Tongue (tissue), 2 donors: ENCODE data around the gene CALY. TPM values are rescaled to one million over a fixed set of nuclear protein-coding genes. Genes with fewer than 3 reads are reported as not detected.
A peak's percentile ranks its signal among the peaks of the same experiment; 100 is the strongest.
"Not testable (repeated sequence)": the region's sequence is repeated elsewhere in the genome, so short reads cannot be mapped to it uniquely, and the experiment has no call there.

Source experiments
- DNase-seq: peaks from one replicate; pipeline ENCODE4 v3.0.0-alpha.2; 2015
- total RNA-seq: library from RNA; depleted of rRNA; stranded (reverse); fragments of >200 nt; gene quantifications from one replicate; pipeline ENCODE4 v1.2.3, GENCODE V29; 2014

The CALY gene
- total RNA-seq, 1 donor from 2014 or later = not detected

DNA sequence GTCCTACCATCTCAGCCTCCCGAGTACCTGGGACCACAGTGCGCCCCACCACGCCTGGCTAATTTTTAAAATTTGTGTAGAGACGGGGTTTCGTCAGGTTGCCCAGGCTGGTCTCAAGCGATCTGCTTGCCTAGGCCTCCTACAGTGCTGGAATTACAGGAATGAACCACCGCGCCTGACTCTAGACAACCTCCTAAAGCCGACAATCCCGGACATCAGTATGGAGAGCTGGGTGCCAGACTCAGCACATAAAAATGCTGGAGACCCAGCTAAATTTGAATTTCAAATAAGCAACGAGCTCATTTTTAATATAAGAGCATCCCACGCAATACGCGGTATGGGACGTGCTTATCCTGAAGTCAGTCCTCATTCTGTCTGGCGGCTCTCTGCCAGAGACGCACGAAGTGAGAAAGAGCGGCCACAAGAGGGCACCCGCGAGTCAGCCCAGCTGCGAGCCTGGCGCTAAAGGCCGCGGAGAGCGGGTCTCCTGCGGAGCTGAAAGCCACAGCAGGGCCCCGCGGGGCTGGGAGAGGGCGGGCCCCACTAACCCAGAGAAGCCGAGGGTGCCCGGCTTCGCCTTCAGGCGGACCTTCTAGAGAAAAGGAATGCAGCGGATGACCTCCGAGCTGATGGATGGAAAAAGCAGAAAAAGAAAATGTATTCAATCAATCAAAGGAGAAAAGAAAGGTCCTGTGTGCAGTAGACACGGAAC is 7.0 kb downstream of the CALY start:
- DNase-seq = peak; percentile 94

DNA sequence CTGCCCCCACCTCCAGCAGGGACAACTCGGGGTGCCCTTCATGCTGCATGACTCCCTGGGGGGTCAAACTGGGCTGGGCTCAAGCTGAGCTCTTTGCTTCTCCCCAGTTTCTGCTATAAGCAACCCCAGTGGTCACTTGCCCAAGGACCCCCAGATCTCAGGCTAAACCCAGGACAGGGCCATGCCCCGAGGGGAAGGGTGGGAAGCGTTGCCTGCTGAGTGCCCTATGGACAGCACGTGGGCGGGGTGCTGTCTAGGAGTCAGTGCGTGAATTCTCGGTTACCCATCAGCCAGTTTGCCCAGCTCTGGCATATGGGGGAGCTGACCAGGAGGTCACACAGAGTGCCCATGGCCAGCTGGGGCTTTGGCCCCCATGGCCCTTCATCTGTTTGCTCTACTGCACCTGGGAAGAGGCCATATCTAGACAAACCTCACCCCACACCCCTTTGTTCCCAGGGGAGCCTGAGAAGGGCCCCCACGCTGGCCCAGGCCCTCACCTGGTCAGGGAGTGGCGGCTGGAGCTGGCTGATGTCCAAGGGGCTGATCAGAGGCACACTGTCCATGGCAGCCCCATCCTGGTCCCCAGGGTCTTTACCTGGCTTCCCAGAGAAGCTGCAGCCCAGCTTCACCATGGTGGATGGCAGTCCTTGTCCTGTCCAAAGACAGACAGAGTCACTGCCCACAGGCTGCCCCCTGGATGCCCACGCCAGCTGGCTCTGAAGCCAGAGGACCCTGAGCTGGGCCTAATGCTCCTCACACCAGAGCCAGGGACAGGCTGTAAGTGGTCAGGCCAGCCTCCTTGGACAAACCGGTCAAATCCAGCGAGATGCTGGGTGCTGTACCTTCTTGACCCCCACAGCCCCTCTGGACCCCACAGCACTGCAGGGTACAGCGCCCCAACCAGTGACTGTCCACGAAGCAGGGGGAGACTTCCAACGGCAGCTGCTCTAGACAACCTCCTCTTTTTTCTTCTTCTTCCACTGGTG is 8.0 kb downstream of the CALY start:
- DNase-seq = no peak

DNA sequence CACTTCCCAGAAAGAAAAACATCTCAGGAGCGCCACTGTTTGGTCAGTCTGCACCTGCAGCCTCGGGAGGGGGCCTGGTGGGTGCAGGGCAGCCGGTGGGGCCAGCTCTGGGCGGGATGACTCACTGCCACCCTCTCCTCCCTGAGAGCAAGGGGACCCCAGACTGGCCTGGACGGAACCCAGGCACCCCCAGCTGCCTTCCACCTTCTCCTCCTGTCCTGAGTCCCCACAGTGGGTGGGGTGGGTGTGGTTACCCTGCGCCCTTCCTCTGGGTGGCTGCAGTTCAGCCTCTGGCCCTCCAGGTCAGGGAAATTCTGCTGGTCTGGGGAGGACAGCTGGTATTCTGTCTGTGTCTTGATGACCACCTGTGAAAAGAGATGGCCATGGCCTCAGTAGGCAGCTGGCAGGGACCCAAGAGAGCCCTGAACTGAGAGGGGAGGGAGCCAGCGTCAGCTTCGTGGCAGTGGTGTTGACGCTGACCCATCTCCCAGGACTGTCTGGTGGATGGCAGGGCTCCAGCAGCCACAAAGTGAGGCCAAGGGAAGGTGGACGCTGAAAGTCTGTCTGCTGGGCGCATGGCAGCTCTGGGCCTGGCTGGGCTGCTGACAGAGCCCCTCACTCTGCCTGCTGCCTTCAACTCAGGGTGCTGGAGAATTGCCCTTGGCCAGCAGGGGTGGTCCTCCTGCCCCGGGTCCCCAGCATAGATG is 8.9 kb downstream of the CALY start:
- no peak for DNase-seq

DNA sequence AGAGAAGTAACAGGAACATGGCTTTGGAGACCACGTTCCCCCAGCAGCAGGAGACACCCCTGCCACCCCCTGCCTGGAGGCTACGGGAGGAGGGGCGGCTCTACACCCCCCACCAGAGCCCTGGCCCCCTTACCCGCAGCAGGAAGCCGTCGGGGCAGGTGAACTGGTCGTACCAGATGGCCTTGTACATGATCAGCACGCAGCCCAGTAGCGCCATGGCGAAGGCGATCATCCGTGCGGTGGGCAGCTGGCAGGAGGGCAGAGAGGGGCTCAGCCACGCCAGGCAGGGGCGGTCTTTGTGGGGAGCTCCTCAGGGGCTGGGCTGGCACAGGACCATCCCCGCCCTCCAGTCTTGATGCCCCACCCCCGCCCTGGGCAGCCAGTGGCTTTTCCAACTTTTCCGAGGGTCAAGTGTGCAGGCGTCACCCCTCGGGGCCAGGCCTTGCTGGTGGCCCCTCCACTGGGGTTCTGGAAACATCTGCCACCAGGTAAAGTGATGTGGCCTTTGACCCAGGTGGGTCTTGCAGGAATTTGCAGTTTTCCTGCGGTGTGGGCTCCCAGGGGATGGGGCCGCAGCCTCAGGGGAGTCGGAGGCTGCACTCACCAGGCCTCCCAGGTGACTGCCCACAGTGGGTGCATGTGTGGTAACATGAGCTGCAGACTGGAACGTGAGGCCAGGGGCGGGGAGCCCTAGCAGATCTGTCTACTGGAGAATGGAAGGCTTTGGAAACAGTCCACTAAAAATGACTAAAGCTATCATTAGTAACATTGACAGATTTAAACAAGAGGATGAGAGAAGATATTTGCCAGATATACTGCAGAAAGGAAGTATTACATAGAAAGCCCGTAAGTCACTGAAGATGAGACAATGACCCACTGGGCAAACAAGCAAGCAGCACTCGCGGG is 9.7 kb downstream of the CALY start:
- DNase-seq = no peak

DNA sequence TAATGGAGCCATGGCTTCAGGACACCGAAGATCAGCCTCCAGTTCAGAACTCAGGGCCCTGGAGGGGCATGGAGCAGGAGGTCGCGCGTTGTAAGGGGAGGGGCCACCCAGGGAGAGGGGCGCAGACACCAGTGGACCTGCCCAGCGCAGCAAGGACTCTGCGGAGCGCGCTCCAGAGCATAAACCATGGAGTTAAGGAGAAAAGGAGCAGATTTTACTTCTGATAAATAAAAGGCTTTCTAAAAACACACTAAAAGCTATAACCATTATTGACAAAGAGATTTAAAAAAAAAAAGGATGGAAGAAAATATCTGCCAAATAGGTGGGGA is 10.5 kb downstream of the CALY start:
- no peak for DNase-seq

DNA sequence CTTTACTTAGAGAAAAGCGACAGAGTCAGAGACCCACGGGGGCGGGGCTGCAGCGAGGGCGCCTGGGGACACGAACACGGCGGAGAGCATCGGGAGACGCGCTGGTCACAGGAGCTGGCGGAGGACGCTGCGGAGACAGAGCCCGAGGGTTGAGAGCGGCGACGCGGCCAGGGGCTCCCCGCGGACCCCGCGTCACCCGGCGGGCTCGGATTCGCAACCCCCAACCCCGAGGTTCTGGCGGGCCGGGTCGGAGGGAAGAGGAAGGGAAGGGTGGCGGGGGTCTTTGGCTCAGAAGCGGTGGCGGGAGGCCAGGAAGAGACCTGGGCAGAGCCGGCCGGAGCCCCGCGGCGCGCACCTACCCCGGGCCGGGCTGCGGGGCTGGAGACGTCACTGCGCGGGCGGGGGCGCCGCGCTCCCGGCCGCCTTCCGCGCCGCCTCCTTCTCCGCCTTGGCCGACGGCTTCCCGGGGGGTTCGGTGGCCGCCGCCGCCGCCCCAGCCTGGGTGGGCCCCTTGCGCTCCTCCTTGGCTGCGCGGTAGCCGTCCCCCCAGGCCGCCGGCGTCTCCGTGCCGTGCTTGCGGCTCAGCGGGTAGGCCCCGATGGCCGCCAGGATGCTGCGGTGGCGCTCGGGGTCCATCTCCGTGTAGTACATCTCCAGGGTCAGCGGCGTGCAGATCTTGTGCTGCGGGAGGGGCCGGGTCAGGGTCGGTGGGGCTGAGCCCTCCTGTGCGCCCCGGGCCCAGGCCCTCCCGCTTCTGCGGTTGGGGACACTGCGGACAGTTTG is 11.1 kb downstream of the CALY start:
- DNase-seq = no peak

DNA sequence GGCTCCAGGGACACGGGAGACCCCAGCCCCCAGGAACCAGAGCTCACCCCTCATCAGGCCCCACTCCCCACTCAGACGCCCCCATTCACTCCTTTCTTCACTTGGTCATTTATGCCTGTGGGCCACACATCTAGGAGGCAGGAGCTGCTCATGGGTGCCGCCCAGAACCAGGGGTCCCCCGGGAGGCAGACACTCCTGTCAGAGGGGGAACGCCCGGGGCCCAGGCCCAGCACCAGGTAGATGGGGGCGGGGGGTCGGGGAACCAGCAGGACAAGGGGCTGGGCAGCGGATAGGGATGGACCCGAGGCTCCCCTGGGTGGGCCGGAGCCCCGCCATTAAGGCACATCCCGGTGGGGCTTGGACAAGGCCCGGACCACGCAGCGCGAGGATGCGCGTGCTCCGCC is 11.8 kb downstream of the CALY start:
- DNase-seq = no peak

DNA sequence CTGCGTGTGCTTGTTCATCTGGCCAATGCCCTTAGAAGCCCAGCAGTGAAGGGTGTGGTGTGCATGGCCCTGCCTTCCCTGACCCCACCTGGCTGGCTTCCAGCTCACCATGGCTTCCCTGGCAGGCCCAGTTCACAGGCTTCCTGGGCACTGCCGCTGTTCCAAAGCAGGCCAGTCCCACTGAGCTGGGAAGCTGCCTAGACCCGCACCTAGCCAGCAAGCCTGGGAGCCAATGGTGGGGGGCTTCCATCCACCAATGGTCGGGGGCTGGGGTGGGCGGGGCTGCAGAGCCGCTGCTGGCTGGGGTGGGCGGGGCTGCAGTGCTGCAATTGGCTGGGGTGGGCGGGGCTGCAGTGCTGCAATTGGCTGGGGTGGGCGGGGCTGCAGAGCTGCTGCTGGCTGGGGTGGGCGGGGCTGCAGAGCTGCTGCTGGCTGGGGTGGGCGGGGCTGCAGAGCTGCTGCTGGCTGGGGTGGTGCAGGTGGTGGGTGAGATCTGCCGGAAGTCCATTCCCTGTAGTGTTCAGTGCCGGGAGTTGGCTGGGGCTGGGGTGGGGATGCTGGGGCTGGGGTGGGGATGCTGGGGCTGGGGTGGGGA is 12.4 kb downstream of the CALY start:
- DNase-seq = peak; percentile 64

DNA sequence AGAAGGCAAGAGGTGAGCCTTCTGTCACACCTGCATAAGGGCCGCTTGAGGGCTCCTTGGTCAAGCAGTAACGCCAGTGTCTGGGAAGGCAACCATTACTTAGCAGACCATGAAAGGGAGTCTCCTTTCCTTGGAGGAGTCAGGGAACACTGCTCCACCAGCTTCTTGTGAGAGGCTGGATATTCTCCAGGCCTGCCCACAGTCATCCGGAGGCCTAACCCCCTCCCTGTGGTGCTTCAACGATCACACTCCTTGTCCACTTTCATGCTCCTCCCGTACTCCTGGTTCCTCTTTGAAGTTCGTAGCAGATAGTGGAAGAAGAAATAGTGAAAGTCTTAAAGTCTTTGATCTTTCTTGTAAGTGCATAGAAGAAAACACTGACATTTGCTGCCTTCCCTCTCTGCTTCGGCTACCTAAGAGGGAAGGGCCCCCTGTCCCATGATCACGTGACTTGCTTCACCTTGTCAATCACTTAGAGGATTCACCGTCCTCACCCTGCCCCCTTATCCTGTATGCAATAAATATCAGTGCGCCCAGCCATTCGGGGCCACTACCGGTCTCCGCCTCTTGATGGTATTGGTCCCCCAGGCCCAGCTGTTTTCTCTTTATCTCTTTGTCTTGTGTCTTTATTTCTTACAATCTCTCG is 14.5 kb downstream of the CALY start:
- DNase-seq = not testable (repeated sequence)

DNA sequence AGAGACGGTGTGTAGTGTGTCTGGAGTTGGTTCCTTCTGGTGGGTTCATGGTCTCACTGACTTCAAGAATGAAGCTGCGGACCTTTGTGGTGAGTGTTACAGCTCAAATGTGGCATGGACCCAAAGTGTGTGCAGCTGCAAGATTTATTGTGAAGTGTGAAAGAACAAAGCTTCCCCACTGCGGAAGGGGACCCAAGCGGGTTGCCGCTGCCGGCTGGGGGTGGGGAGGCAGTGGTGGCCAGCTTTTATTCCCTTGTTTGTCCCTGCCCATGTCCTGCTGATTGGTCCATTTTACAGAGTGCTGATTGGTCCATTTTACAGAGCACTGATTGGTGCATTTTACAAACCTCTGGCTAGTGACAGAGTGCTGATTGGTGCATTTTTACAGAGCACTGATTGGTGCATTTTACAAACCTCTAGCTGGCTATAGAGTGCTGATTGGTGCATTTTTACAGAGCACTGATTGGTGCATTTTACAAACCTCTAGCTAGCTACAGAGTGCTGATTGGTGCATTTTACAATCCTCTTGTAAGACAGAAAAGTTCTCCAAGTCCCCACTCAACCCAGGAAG is 15.8 kb downstream of the CALY start:
- not testable (repeated sequence) for DNase-seq

DNA sequence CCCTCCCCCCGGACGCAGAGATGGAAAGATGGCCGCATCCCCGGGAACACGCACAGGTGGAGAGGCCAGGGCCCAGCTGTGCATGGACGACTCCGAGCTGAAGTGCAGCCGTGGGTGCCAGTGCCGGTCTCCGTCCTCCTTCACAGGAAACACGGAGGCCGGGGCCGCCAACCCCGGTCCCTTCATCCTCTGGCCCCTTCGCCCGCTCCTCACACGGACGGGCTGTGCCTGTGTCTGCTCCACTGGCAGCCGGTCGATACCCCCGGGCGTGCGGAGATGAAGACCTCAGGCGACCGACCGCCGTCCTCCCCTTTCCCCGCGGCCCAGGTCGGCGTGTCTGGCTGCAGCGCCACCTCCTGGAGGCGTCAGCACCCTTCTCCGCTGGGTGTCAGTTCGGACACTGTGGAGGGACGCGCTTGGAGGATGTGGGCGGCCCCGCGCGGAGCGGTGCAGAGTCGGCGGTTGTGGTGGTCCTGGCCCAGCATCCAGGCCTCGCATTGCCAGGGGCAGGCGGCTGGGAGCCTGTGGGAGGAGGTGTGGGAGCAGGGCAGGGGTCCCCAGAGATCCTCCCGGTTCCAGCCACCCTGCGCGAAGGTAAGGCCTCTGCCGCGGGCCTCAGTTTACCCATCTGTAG is 18.1 kb downstream of the CALY start:
- peak; percentile 56 for DNase-seq

DNA sequence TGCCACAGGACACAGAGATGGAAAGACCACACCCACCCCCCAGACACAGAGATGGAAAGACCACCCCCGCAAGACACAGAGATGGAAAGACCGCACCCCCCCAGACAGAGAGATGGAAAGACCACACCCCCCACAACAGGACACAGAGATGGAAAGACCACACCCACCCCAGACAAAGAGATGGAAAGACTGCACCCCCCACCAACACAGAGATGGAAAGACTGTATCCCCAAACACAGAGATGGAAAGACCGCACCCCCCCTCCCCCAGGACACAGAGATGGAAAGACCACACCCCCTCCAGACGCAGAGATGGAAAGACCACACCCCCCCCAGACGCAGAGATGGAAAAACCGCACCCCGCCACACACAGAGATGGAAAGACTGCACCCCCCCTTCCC is 20.0 kb downstream of the CALY start:
- DNase-seq = no peak

DNA sequence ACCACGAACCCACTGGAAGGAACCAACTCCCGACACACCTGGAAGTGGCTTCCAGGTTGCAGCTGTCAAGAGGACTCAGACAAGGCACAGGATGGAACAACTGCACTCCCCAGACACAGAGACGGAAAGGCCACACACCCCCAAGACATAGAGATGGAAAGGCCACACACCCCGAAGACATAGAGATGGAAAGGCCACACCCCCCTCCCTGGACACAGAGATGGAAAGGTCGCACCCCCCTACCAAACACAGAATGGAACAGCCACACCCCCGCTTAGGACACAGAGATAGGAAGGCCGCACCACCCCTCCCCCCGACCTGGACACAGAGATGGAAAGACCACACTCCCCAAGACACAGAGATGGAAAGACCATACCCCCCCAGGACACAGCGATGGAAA is 20.4 kb downstream of the CALY start:
- DNase-seq = no peak

DNA sequence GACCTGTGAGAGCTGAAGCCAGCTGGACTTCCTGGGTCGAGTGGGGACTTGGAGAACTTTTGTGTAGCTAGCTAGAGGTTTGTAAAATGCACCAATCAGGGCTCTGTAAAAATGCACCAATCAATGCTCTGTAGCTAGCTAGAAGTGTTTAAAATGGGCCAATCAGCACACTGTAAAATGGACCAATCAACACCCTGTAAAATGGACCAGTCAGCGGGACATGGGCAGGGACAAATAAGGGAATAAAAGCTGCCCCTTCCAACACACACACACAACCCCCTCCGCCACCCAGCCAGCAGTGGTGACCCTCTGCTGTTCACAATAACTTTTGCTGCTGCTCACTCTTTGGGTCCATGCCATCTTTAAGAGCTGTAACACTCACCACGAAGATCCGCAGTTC is 20.8 kb downstream of the CALY start:
- DNase-seq = no peak

DNA sequence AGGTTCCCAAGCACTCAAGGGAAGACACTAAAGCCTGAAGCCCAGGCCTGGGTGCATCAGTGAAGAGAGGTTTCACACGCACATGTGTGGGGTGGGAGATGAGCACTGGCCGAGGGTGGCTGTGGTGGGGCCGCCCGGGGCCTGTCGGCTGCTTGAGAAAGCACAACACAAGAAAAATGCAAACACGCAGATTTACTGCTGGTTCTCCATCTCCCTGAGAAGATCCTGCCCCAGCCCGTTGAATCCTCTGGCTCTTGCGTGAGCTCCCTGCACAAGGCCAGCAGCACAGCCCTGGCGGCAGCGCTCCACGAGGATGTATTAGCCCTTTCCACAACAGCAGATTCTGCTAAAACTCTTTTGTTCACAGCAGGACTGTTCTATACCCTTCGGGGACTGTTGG is 21.8 kb downstream of the CALY start:
- DNase-seq = no peak

DNA sequence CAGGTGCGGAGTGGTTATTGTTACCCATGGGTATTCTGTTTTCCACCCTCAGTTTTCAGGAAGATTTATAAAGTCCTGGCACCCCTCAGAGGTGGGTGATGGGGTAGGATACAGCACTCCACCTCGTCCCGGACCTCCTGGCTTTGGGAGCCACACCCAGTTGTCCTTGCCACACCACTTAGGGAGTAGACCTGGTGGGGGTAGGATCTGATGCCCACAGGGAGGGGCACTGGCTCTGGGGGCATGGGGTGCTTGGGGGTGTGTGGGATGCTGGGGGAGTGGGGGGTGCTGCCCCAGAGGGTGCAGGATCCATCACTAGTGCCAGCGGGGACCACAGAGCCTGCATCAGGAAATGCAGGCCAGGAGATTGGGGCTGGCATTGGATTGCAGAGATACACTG is 23.5 kb downstream of the CALY start:
- DNase-seq = no peak

DNA sequence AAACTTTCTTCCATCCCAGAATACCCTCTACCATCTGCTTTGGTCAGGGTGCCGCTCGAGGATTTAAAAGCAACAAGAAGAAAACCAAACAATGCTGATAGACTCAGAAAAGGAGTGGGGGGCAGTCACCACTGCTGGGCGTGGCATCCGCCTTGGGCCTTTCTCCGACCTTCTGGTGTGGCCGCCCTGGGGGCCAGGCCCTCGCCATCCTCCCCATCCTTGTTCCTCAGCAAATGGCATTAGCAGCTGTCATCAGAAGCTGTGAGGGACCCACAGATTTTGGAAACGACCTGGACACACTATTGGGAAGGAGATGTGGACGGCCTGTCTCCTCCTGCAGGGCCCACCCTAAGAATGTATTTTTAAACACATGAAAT is 23.9 kb downstream of the CALY start:
- no peak for DNase-seq

DNA sequence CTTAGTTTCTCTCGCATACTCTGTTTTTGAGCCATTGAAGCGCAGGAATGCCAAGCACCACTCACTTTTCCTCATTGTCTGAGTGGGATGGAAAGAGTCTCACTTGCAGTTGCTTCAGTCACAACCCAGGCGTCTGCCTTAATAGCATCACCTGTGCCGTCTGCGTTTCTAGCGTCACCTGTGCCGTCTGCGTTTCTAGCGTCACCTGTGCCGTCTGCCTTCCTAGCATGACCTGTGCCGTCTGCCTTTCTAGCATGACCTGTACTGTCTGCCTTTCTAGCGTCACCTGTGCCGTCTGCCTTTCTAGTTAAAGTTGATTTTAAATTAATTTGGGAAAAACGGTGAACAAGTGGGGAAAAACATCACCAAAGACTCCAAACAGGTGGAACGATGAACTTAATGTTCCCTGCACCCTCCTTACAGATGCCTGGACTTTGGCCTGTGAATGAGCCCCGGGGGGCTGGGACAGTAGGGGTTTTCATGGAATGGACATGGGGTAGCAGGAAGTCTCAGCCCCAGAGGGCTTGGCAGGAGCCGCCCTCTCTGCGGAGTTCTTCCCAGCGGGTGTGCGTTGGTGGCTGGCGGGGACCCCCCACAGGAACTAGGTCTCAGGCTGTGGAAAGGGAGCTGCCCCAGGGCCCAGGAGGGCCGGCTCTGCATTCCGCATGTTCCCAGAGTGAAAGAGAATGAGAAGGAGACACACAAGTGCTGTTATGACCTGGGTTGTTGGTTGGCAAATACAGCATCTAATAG is 24.5 kb downstream of the CALY start:
- no peak for DNase-seq

DNA sequence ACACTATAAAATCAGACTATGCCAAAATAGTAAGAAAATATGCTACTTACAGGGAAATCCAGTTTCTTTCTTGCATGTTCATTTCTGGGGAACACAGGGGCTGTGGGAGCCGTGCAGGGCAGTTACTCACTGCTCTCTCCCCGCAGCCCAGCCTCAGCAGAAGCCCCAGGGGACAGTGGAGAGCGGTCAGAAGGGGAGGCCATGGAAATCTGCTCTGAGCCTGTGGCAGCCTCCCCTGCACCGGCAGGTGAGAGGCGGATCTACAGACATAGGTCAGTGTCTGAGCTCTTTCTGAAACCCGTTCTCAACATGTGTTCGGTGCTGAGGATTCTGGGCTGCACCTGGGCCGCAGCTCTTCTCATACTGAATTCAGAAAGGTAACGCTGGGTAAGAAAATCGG is 25.1 kb downstream of the CALY start:
- DNase-seq = no peak
